ENCODE measurements around the gene TASP1. TPM values are rescaled to one million over a fixed set of nuclear protein-coding genes. Genes with fewer than 3 reads are reported as not detected.

The TASP1 gene
- total RNA-seq, 4 donors from 2014 or later, result 1.7 to 4.2 (median 2.7) TPM

DNA sequence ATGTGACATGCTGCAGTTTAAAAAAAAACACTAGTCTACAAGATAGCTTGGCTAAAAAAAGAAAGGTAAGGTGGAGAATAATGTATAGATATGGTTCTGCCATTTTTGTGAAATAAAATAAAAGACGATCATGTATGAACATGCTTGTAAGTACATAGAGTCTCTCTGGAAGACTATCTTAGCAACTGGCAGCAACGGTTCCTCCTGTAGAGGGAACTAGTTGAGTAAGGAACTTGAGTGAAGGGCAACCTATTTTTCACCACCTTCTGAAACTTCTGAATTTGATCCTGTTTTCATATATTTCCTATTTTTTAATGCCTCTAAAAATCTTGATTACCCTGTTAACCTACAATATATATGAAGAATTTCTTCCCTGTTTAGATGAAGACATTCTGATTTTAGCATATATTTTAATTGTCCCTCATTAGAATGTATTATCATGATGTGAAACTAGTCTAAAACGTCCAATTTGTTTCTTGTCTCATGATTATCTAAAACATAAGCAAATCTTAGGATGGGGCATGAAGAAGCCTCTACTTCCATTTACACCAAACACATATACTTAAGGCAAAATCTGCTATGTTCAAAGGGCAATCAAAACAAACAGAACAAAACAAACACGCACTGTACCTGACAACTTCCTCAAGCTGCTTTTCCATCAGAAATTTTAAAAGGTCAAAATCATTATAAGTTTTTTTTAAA lies 215.1 kb downstream of the TASP1 start:
- Histone ChIP-seq H3K27me3 (no peaks in the 10 kb centered on the region), H3K27ac (no peak overlapping the region), H3K4me1 (no peaks in the 10 kb centered on the region), H3K36me3 (no peaks in the 10 kb centered on the region), H3K9me3 (no peaks in the 10 kb centered on the region), H3K4me3 (no peak overlapping the region)
- TF ChIP-seq POLR2A (IDR thresholded peaks at IDR 0.05), result no peak
- TF ChIP-seq, protein P1, sequence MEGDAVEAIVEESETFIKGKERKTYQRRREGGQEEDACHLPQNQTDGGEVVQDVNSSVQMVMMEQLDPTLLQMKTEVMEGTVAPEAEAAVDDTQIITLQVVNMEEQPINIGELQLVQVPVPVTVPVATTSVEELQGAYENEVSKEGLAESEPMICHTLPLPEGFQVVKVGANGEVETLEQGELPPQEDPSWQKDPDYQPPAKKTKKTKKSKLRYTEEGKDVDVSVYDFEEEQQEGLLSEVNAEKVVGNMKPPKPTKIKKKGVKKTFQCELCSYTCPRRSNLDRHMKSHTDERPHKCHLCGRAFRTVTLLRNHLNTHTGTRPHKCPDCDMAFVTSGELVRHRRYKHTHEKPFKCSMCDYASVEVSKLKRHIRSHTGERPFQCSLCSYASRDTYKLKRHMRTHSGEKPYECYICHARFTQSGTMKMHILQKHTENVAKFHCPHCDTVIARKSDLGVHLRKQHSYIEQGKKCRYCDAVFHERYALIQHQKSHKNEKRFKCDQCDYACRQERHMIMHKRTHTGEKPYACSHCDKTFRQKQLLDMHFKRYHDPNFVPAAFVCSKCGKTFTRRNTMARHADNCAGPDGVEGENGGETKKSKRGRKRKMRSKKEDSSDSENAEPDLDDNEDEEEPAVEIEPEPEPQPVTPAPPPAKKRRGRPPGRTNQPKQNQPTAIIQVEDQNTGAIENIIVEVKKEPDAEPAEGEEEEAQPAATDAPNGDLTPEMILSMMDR (IDR thresholded peaks at IDR 0.05 in 4 of 5, conservative IDR thresholded peaks at IDR 0.05 in 1 of 5), result no peak
- no peak for ATAC-seq
- intact Hi-C loops (cut with DNase I; ENCODE audit: low total_unique reads) (no loop called here), in situ Hi-C loops (cut with MboI; ENCODE audit: low sequenced_read_pairs in 4 of 4) (no loop called here)
- no peak for DNase-seq

DNA sequence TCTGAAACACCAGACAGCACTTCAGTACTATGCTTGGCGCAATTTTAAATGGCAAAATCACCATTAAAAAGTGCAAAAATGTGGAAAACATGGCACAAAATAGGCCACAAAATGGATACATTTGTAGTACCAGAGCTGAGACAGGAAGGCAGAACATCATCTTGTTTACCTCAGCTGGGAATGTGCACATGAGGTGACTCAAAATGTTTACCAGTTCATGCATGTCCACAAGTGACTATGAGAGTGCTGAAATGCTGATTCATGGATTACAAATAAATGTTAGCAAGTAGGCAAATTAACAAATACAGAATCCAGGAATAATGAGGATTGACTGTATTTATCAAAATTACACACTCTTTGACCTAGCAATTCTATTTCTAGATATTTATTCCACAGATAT lies 216.1 kb downstream of the TASP1 start:
- Histone ChIP-seq H3K4me3 (no peak overlapping the region), H3K27ac (no peak overlapping the region), H3K4me1 (no peaks in the 10 kb centered on the region), H3K27me3 (no peaks in the 10 kb centered on the region), H3K36me3 (no peaks in the 10 kb centered on the region), H3K9me3 (no peaks in the 10 kb centered on the region)
- intact Hi-C loops (cut with DNase I; ENCODE audit: low total_unique reads), result no loop called here
- ATAC-seq (no peak), DNase-seq (no peak)
- TF ChIP-seq POLR2A (IDR thresholded peaks at IDR 0.05), result no peak
- TF ChIP-seq, protein P1 (IDR thresholded peaks at IDR 0.05 in 4 of 5, conservative IDR thresholded peaks at IDR 0.05 in 1 of 5), result no peak
- in situ Hi-C loops (cut with MboI; ENCODE audit: low sequenced_read_pairs in 4 of 4), result no loop called here

DNA sequence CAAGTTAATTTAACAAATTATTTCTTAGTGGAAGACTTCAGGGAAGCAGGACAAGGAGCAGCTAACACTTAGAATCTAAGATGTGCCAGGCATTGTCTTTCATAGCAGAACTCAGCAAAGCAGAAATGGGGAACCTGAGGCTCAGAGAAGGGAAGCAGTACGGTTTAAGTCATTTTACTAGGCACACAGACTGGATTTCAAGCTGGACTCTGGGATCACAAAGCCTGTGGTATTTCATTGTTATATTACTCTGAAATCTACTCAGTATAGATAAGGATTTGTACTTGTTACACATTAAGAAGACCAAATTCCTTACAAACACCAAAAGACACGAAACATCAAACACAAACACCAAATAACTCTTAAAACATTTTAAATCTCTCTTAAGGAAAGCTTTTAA lies 218.1 kb downstream of the TASP1 start:
- intact Hi-C loops (cut with DNase I; ENCODE audit: low total_unique reads), result no loop called here
- Histone ChIP-seq H3K9me3 (no peaks in the 10 kb centered on the region), H3K4me3 (no peak overlapping the region), H3K27ac (no peak overlapping the region), H3K4me1 (no peaks in the 10 kb centered on the region), H3K27me3 (no peaks in the 10 kb centered on the region), H3K36me3 (no peaks in the 10 kb centered on the region)
- ATAC-seq, result no peak
- DNase-seq, result no peak
- in situ Hi-C loops (cut with MboI; ENCODE audit: low sequenced_read_pairs in 4 of 4), result no loop called here
- TF ChIP-seq POLR2A (IDR thresholded peaks at IDR 0.05), result no peak
- TF ChIP-seq, protein P1 (IDR thresholded peaks at IDR 0.05 in 4 of 5, conservative IDR thresholded peaks at IDR 0.05 in 1 of 5), result no peak

DNA sequence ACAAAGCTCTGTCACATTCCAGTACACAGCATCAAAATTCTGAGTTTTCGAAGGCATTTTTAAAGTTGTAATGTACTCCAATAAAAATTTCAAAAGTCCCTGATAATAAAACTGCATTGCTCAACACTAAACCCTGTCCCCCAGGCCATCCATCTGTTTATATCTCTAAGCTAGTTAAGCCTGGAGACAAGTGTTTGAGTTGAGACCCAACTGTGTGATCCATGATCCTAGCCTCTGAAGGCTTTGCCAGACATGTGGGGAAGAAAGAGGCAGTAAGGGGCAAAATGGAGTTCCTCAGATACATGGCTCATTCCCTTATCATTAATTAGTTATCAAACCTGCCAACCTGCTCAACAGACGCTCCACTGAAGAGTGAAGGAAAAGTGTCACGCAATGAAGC lies 219.3 kb downstream of the TASP1 start:
- no peaks in the 10 kb centered on the region for H3K27me3 ChIP-seq
- no peak for ATAC-seq
- no peak for TF ChIP-seq POLR2A (IDR thresholded peaks at IDR 0.05)
- TF ChIP-seq, protein P1 (IDR thresholded peaks at IDR 0.05 in 4 of 5, conservative IDR thresholded peaks at IDR 0.05 in 1 of 5), result no peak
- H3K4me1 ChIP-seq, result no peaks in the 10 kb centered on the region
- in situ Hi-C loops (cut with MboI; ENCODE audit: low sequenced_read_pairs in 4 of 4), result no loop called here
- H3K9me3 ChIP-seq, result no peaks in the 10 kb centered on the region
- DNase-seq, result no peak
- intact Hi-C loops (cut with DNase I; ENCODE audit: low total_unique reads), result no loop called here
- H3K27ac ChIP-seq, result no peak overlapping the region
- H3K36me3 ChIP-seq, result no peaks in the 10 kb centered on the region
- no peak overlapping the region for H3K4me3 ChIP-seq

Data from gastrocnemius medialis (tissue), 4 donors.